RWPE2 (cell line): Measurements from ENCODE around the gene EPS8.

Experiments
- ATAC-seq: fragments of 200-7000 bp; cut with Tn5 transposase; 3 replicates; pipeline ENCODE4 v1.9.1; 2021; ENCODE audit warnings: low read depth
- DNase-seq: peaks from one replicate; pipeline ENCODE4 v3.0.0-alpha.2; 2020; ENCODE audit warnings: low spot score
- H3K27ac ChIP-seq: fragments of 450-650 bp; 2 replicates; pipeline ENCODE4 v1.5.1; 2017; ENCODE audit warnings: mild to moderate bottlenecking; ENCODE audit not compliant: poor library complexity, severe bottlenecking
- H3K27me3 ChIP-seq: fragments of 250-450 bp; sonication (Bioruptor Pico); 2 replicates; pipeline ENCODE4 v1.5.1; 2021; ENCODE audit warnings: mild to moderate bottlenecking, moderate library complexity; ENCODE audit not compliant: insufficient read depth, poor library complexity, severe bottlenecking
- H3K36me3 ChIP-seq: fragments of 250-450 bp; sonication (Bioruptor Pico); 2 replicates; pipeline ENCODE4 v1.5.1; 2020; ENCODE audit warnings: low read depth, mild to moderate bottlenecking, moderate library complexity
- H3K4me1 ChIP-seq: fragments of 250-450 bp; sonication (Bioruptor Pico); 2 replicates; pipeline ENCODE4 v1.5.1; 2021; ENCODE audit warnings: mild to moderate bottlenecking, moderate library complexity; ENCODE audit not compliant: insufficient read depth, poor library complexity, severe bottlenecking
- H3K4me3 ChIP-seq: fragments of 250-450 bp; sonication (Bioruptor Pico); 2 replicates; pipeline ENCODE4 v1.5.1; 2021; ENCODE audit warnings: mild to moderate bottlenecking, moderate library complexity; ENCODE audit not compliant: severe bottlenecking
- H3K9me3 ChIP-seq: fragments of 250-450 bp; sonication (Bioruptor Pico); 2 replicates; pipeline ENCODE4 v1.5.1; 2021; ENCODE audit warnings: mild to moderate bottlenecking, moderate library complexity; ENCODE audit not compliant: severe bottlenecking
- TF ChIP-seq, protein P1 (sequence below): fragments of 450-650 bp; IDR thresholded peaks from one replicate; pipeline ENCODE4 v1.5.1; 2017; ENCODE audit warnings: mild to moderate bottlenecking, moderate library complexity; ENCODE audit not compliant: poor library complexity, severe bottlenecking

Gene EPS8

DNA sequence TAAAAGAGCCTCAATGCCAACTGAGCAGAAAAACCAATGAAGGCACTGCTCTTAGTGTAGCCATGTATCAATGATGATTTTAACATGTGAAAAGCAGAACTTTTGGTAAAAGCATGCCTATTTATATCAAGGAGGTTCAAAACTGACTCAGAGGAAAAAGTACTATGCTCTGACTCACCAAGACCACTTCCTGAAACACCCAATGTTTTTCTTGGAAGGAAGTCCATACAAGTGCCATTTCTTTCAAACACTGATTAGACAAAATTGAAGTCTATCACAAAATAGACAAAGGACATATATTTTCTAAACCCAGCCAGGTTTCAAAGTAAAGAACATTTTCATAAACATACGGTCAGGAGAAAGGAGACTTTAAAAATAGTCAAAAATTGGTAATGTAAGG, 88.6 kb downstream of the EPS8 start:
- no peaks in the 10 kb centered on the region for H3K9me3 ChIP-seq
- ATAC-seq (peak; percentile 84), DNase-seq (no peak)
- H3K4me1 ChIP-seq = peaks cover 26% of the 10 kb centered on the region
- H3K4me3 ChIP-seq = no peak overlapping the region
- H3K36me3 ChIP-seq = no peaks in the 10 kb centered on the region
- no peaks in the 10 kb centered on the region for H3K27me3 ChIP-seq
- TF ChIP-seq, protein P1, sequence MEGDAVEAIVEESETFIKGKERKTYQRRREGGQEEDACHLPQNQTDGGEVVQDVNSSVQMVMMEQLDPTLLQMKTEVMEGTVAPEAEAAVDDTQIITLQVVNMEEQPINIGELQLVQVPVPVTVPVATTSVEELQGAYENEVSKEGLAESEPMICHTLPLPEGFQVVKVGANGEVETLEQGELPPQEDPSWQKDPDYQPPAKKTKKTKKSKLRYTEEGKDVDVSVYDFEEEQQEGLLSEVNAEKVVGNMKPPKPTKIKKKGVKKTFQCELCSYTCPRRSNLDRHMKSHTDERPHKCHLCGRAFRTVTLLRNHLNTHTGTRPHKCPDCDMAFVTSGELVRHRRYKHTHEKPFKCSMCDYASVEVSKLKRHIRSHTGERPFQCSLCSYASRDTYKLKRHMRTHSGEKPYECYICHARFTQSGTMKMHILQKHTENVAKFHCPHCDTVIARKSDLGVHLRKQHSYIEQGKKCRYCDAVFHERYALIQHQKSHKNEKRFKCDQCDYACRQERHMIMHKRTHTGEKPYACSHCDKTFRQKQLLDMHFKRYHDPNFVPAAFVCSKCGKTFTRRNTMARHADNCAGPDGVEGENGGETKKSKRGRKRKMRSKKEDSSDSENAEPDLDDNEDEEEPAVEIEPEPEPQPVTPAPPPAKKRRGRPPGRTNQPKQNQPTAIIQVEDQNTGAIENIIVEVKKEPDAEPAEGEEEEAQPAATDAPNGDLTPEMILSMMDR = no peak
- peak overlapping the region; percentile 71 for H3K27ac ChIP-seq

DNA sequence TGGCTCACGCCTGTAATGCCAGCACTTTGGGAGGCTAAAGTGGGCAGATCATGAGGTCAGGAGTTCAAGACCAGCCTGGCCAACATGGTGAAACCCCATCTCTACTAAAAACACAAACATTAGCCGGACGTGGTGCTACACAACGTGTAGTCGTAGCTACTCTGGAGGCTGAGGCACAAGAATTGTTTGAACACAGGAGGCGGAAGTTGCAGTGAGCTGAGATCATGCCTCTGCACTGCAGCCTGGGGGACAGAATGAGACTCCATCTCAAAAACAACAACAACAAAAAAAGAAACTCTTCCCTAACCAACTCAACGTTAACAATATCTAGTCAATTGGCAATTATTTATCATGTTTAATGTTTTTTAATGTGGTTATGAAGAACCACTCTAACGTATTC, 89.3 kb downstream of the EPS8 start:
- Histone ChIP-seq H3K27ac (peak overlapping the region; percentile 71), H3K9me3 (no peaks in the 10 kb centered on the region), H3K36me3 (no peaks in the 10 kb centered on the region), H3K4me3 (no peak overlapping the region), H3K27me3 (no peaks in the 10 kb centered on the region), H3K4me1 (peaks cover 26% of the 10 kb centered on the region)
- TF ChIP-seq, protein P1 = no peak
- ATAC-seq (no peak), DNase-seq (no peak)

DNA sequence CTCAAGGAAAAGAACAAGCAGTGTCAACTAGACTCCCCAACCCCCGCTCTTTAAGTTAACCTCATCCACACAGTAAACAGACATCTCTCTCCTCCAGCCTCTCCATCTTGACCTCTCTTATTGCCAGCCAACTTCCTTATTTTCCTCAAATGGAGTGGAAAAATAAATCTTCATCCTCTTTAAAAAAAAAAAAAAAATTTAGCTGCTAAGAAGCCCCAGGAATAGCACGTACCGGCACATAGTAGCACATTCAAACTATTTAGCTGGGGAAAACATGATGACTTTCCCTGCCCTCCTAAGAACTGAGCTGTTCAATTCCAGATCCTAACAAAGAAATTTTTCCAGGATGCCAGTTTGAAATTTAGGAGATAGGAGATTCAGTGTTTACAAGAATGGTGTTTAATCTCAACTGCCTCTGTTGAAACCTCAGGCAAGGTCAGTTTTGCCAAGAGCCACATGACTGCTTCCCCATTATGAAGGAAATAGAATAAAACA, 90.8 kb downstream of the EPS8 start:
- H3K4me1 ChIP-seq = peaks cover 26% of the 10 kb centered on the region

DNA sequence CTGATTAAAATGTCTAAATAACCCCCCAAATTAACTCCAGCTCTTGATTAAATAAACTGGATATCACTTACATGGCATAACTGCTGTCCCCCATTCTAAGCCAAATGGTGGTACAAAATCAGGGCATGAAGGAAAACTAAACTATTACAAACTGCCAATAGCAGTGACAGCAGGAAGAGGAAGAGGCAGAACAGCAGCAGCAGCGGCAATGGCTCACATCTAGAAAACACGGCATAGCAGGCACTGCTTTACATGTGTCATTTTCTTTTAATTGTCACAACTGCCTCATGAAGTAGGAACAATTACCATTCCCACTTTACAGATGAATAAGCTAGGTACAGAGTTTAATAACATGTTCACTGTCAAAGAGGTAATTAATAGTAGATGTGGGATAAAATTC, 92.0 kb downstream of the EPS8 start:
- H3K4me1 ChIP-seq = peaks cover 22% of the 10 kb centered on the region
- H3K4me3 ChIP-seq = no peak overlapping the region
- H3K9me3 ChIP-seq = no peaks in the 10 kb centered on the region
- H3K27me3 ChIP-seq = no peaks in the 10 kb centered on the region
- DNase-seq (no peak), ATAC-seq (no peak)
- H3K36me3 ChIP-seq = no peaks in the 10 kb centered on the region
- H3K27ac ChIP-seq = no peak overlapping the region
- TF ChIP-seq, protein P1 = no peak

More for the DNA sequence above, 90.8 kb downstream of the EPS8 start:
- ATAC-seq (no peak), DNase-seq (no peak)
- Histone ChIP-seq H3K27ac (no peak overlapping the region), H3K9me3 (no peaks in the 10 kb centered on the region), H3K36me3 (no peaks in the 10 kb centered on the region), H3K4me3 (no peak overlapping the region), H3K27me3 (no peaks in the 10 kb centered on the region)
- TF ChIP-seq, protein P1 = no peak

DNA sequence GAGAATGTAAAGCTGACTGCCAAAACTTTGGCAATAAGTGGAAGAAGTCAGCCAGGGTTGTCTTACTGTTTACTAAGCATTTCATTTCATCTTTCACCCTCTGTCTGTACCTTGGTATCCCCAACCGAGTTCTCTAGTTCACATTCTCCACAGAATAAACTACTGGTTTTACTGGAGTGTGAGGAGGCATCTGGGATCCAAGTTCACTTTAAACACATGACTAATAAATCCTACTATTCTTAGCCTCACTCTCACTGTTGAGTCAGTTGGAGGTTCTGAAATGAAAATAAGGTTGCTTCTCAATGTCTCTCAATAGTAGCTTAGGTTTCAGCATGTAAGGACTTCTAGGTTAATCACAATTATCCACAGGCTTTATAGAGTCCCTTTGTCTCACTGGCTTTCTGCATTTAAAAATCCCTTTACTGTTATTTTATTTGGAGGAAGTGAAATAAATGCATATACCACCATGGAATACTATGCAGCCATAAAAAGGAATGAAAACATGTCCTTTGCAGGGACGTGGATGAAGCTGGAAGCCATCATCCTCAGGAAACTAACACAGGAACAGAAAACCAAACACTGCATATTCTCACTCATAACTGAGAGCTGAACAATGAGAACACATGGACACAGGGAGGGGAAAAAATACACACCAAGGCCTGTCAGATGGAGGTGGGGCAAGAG, 95.8 kb downstream of the EPS8 start:
- H3K36me3 ChIP-seq = no peaks in the 10 kb centered on the region
- no peaks in the 10 kb centered on the region for H3K9me3 ChIP-seq
- no peak overlapping the region for H3K27ac ChIP-seq
- DNase-seq = no peak
- H3K4me3 ChIP-seq = no peak overlapping the region
- H3K4me1 ChIP-seq = no peaks in the 10 kb centered on the region
- TF ChIP-seq, protein P1 = no peak
- no peak for ATAC-seq
- H3K27me3 ChIP-seq = no peaks in the 10 kb centered on the region
